ENCODE data around the gene DYNC2H1.

- no peak for TF ChIP-seq CTCF (IDR thresholded peaks at IDR 0.05)
- TF ChIP-seq POLR2A (IDR thresholded peaks at IDR 0.05), result no peak
These were observed 263.7 kb downstream of the DYNC2H1 start for GRCh38 chr11:103372906-103373305.

All from Peyer's patch (tissue), 4 donors.